Upper lobe of left lung (tissue), 4 donors: ENCODE results near the gene ZFR.

ENCODE experiments used
- CTCF ChIP-seq, 6 experiments: fragments of 450-650 bp in 4 of 6; fragments of 200-600 bp in 2 of 6; sonication (generic) in 2 of 6; IDR thresholded peaks; one replicate each; pipeline ENCODE4 v1.5.1; 2016 to 2019; ENCODE audit warnings: antibody characterized with exemption in 6 of 6
- EP300 ChIP-seq, 4 donors: sonication (generic); formaldehyde crosslinking; IDR thresholded peaks; one replicate each; pipeline ENCODE4 v1.5.1; 2017; ENCODE audit warnings: antibody characterized with exemption in 4 of 4, control low read depth in 2 of 4
- POLR2A ChIP-seq, 4 donors: fragments of 450-650 bp; IDR thresholded peaks; one replicate each; pipeline ENCODE4 v1.5.1; 2016 to 2017; ENCODE audit warnings: antibody characterized with exemption in 4 of 4, mild to moderate bottlenecking in 2 of 4
- POLR2AphosphoS5 ChIP-seq, 2 donors: sonication (generic); formaldehyde crosslinking; IDR thresholded peaks; one replicate each; pipeline ENCODE4 v1.5.1; 2017; ENCODE audit warnings: antibody characterized with exemption in 2 of 2

GRCh38 chr5:32362527-32362926 is 82.0 kb downstream of the ZFR start:
- TF ChIP-seq CTCF (IDR thresholded peaks at IDR 0.05), result no peak
- TF ChIP-seq POLR2A (IDR thresholded peaks at IDR 0.05), result no peak
- no peak for TF ChIP-seq POLR2AphosphoS5 (IDR thresholded peaks at IDR 0.05)
- no peak for TF ChIP-seq EP300 (IDR thresholded peaks at IDR 0.05)
